DMS53 (cell line): ENCODE results near the gene PGK2.

Source experiments
- DNase-seq: peaks from one replicate; lab custom pipeline; 2025; lab: John Stamatoyannopoulos, UW

Gene PGK2

GRCh38 chr6:49736017-49736508, 51.0 kb downstream of the PGK2 start:
- no peak for DNase-seq
